Measurements from ENCODE around the gene DPP6.

DNA sequence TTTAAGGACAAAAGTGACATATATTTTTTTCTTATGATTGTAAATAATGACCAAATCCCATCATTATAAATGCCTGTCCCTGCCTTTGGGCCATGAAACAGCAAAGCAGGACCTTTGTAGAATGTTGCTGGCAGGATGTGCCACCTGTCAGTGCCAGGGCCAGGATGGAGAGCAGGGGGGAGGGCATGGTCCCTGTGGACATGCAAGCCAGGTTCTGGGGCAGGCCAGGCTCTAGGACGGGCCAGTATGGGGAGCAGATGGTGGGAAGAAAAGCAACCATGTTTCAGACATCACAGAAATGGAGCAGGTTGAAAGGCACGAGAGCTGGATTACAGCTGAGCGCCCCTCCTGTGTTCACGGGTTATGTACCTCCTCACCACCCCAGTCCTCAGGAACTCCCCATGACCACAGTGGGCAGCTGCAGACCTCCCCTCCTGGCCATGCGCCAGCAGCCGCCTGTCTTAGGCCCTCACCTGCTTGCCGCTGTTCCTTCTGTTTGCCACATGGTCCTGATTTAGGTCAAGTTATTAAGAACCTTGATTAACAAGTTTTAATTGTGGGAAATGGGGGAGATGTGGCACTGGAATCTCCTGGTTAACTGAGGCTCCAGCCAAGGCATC is 740.3 kb downstream of the DPP6 start:
- TF ChIP-seq, protein P1, sequence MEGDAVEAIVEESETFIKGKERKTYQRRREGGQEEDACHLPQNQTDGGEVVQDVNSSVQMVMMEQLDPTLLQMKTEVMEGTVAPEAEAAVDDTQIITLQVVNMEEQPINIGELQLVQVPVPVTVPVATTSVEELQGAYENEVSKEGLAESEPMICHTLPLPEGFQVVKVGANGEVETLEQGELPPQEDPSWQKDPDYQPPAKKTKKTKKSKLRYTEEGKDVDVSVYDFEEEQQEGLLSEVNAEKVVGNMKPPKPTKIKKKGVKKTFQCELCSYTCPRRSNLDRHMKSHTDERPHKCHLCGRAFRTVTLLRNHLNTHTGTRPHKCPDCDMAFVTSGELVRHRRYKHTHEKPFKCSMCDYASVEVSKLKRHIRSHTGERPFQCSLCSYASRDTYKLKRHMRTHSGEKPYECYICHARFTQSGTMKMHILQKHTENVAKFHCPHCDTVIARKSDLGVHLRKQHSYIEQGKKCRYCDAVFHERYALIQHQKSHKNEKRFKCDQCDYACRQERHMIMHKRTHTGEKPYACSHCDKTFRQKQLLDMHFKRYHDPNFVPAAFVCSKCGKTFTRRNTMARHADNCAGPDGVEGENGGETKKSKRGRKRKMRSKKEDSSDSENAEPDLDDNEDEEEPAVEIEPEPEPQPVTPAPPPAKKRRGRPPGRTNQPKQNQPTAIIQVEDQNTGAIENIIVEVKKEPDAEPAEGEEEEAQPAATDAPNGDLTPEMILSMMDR (IDR thresholded peaks at IDR 0.05), result no peak
- TF ChIP-seq ZNF302 (CRISPR knock-in tag; IDR thresholded peaks at IDR 0.05), result no peak
- TF ChIP-seq, protein P2, sequence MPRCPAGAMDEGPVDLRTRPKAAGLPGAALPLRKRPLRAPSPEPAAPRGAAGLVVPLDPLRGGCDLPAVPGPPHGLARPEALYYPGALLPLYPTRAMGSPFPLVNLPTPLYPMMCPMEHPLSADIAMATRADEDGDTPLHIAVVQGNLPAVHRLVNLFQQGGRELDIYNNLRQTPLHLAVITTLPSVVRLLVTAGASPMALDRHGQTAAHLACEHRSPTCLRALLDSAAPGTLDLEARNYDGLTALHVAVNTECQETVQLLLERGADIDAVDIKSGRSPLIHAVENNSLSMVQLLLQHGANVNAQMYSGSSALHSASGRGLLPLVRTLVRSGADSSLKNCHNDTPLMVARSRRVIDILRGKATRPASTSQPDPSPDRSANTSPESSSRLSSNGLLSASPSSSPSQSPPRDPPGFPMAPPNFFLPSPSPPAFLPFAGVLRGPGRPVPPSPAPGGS (IDR thresholded peaks at IDR 0.05), result no peak
- TF ChIP-seq EP300 (IDR thresholded peaks at IDR 0.05), result no peak
- no peak for TF ChIP-seq CHD2 (IDR thresholded peaks at IDR 0.05; ENCODE audit: low read length, partially characterized antibody)
- no peak for TF ChIP-seq SMC3 (IDR thresholded peaks at IDR 0.05)
- no peak for TF ChIP-seq POLR2A (IDR thresholded peaks at IDR 0.05; ENCODE audit: low read length)
- TF ChIP-seq RAD21 (conservative IDR thresholded peaks at IDR 0.05 in 1 of 2, IDR thresholded peaks at IDR 0.05 in 1 of 2), result no peak
- TF ChIP-seq, protein P3, sequence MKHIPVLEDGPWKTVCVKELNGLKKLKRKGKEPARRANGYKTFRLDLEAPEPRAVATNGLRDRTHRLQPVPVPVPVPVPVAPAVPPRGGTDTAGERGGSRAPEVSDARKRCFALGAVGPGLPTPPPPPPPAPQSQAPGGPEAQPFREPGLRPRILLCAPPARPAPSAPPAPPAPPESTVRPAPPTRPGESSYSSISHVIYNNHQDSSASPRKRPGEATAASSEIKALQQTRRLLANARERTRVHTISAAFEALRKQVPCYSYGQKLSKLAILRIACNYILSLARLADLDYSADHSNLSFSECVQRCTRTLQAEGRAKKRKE (CRISPR knock-in tag; IDR thresholded peaks at IDR 0.05; ENCODE audit: low read depth), result no peak
- TF ChIP-seq NR3C1 (IDR thresholded peaks at IDR 0.05), result no peak
- no peak for TF ChIP-seq EHMT2 (IDR thresholded peaks at IDR 0.05; ENCODE audit: low read depth)
- no peak for TF ChIP-seq CHD4 (IDR thresholded peaks at IDR 0.05; ENCODE audit: borderline replicate concordance)
- TF ChIP-seq HDAC2 (IDR thresholded peaks at IDR 0.05), result no peak
- TF ChIP-seq RFX5 (IDR thresholded peaks at IDR 0.05), result no peak
